HG03196 (cell line): ENCODE data around the gene MT1A.
"Not testable (repeated sequence)": the region's sequence is repeated elsewhere in the genome, so short reads cannot be mapped to it uniquely, and the experiment has no call there.

Experiments
- ATAC-seq: cut with Tn5 transposase; IDR thresholded peaks from one replicate; pipeline ENCODE4 v1.9.1; 2021; ENCODE audit not compliant: unreplicated experiment

MT1A gene

DNA sequence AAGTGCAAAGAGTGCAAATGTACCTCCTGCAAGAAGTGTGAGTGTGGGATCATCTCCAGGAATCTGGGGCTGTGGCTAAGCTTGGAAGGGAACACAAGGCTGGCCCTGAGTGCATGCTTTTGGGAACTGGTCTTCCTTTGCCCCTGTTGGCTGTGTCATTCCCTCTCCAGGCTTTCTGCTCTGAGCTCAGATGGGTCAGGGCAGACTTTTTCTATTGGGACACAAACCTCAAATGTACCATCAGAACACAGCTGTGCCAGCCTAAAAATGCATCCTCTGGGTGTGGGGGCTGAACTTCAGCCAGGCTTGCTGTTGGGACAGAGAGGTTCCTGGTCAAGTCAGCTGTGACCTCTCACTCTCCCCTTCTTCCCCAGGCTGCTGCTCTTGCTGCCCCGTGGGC lies 14.1 kb downstream of the MT1A start:
- no peak for ATAC-seq

DNA sequence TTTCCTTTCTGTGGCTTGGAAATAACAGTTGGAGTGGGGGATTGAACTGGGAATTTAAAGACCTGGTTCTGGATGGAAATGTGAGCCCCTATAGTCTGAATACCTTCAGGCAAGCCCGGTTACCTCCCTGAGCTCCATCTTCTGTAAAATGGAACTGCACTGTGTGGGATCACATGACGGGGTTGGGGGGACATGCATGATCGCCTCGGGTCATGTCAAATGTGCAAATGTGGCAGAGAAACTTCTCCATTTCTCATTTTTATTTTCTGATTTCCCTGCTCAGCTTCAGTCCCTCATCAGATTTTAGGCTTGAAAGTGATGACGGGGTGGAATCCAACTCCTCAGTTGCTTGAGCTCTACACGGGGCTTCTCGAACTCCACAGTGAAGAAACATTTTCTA lies 14.8 kb downstream of the MT1A start:
- no peak for ATAC-seq

DNA sequence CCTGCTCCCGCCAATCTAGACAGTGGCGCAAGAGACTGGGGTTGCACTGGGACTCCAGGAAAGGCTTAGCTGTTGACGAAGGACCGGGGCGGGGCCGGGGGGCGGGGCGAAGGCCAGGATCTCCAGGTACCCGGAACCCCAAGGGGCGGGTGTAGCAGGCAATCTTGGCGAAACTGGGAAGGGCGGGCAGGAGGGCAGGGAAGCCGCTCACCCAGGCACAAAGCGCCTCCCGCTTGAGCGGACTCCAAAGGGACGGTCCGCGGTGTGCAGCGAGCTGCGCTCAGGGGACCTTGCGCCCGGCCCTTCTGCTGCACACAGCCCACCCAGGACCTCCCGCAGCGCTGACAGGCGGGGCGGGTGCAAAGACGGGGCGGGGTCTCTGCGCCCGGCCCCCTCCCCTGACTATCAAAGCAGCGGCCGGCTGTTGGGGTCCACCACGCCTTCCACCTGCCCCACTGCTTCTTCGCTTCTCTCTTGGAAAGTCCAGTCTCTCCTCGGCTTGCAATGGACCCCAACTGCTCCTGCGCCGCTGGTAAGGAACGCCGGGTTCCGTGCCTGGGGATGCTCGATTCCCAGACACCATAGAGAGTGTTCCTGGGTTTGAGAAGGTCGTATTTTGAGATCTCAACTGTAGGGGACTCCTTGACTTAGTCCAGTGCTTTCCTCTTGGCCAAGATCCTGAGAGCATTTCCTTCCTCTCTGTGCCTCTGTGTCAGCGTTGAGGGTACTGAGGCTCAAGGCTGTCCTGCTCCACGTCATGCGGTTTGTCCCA lies 19.3 kb downstream of the MT1A start, which contains the start of gene MT1F:
TSS of gene MT1F (plus strand) at position 405 of the 772 bp plus-strand sequence. CDS start at position 505, 100 bp downstream.
- no peak for ATAC-seq

DNA sequence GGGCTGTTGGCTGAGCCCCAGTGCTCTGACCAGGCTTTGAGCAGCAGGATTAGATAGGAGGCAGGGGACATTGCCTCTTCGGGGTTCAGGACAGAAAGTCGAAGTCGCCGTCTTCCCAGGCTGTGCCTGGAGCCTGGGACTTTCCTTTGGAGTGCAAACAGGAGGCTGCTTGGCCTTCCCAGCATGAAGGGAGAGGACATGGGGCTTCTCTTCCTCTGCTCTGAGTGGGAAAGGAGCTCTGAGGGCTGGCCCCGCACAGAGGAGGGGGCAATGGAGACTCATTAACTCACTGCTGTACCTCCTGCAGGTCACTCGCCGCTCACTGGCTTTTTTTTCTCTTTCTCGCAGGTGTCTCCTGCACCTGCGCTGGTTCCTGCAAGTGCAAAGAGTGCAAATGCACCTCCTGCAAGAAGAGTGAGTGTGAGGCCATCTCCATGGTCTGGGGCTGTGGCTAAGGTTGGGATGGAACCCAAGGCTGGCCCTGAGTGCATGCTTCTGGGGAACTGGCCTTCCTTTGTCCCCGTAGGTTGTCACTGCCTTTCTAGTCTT lies 19.9 kb downstream of the MT1A start:
- ATAC-seq: no peak

DNA sequence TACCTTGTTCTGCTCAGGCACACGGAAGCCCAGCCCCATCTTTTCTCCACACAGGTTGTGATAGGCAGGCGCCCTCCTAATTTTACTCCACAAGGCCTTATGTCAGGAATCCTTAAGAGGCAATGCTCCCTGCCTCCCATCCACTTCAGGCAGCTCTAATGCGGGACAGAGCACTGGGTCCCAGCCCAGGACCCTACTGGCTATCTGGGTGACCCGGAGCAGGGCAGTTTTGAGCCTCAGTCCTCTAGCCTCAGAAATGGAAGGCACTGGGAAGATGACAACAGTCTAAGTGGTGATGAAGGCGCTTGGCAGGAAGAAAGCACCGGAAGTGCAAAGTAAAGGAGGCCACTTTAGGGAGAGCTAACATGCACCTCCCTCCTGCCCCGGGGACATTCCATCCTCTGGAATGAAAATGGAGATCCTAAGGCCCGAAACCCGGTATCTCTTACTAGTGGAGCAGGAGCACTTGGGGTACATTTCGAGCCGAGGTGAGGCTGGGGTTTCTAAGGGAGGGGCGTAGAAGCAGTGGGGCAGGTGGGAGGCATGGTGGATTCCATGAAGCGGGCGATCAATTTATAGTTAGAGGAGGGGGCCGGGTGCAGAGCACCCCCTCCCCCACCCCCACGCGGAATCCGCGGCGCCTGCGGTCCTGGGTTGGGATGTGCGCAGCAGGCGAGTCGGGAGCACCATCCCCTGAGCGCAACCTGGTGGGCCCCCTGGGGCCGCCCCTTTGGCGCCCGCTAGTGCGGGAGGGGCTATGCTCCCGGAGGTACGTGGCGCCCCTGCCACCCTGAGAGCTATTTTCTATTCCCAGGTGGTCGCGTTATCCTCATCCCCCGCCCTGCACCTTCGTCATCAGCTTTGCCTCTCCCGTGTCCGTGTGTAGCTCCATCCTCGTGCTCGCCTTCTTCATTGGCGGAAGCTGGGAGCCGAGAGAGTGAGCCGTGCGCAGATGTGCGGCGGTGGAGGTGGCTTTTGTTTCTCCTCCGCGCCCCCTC lies 24.2 kb downstream of the MT1A start:
- no peak for ATAC-seq

DNA sequence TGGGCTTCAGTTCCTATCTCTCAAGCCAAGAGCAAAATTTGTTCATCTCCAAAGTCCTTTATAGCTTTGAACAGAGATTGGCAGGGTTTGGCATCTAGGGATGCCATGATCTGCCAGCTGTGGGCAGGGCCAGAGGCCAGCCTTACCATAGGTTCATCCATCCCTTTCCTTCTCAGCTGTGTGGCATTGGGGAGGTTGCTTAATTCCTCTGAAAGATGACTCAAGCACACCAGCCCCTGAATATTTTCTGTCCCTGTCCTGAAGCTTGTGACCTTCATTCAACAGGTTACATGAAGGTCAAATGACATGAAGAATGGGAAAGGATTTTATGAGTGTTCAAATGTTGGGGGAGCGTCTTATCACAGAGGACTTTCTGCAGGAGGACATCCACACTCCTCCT lies 26.0 kb downstream of the MT1A start:
- ATAC-seq: no peak

DNA sequence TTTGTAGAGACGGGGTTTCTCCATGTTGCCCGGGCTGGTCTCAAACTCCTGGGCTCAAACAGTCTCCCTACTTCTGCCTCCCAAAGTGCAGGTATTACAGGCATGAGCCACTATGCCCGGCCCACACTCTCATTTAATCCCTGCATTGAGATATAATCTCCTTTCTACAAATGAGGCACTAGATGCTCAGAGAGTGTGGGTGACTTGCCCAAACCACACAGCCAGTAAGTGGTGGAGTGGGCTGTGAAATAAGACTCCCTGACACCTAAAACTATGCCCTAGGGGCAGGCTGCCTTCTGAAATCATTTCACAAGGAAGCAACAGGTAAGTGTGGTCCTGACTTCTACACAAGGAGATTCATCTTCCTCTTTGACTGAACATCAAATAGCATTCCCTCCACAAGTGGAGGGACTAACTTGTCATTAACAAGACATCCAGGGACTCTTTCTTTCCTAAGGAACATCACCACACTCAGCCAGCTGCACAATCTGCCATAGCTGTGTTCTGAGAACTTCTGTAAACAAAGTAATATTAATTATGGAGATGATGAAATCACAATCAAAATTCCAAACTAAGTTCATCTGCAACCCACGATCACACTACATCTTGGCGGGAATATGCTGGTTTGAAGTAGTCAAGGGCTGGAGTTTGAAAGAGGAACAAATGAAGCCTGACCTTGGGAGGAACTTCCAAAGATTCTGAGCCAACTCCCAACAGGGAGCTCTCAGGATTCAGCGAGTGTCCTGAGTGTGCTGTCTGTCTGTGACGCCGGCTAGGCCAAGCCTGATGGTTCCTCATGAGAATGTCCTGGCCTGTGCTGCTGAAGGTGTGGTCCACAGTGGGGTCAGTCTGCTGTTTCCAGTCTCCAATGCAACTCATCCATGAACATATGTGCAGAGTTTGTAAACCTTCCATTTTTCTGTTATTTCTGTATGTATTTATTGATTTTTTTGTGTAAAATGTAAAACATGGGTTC lies 27.1 kb downstream of the MT1A start:
- ATAC-seq: not testable (repeated sequence)

DNA sequence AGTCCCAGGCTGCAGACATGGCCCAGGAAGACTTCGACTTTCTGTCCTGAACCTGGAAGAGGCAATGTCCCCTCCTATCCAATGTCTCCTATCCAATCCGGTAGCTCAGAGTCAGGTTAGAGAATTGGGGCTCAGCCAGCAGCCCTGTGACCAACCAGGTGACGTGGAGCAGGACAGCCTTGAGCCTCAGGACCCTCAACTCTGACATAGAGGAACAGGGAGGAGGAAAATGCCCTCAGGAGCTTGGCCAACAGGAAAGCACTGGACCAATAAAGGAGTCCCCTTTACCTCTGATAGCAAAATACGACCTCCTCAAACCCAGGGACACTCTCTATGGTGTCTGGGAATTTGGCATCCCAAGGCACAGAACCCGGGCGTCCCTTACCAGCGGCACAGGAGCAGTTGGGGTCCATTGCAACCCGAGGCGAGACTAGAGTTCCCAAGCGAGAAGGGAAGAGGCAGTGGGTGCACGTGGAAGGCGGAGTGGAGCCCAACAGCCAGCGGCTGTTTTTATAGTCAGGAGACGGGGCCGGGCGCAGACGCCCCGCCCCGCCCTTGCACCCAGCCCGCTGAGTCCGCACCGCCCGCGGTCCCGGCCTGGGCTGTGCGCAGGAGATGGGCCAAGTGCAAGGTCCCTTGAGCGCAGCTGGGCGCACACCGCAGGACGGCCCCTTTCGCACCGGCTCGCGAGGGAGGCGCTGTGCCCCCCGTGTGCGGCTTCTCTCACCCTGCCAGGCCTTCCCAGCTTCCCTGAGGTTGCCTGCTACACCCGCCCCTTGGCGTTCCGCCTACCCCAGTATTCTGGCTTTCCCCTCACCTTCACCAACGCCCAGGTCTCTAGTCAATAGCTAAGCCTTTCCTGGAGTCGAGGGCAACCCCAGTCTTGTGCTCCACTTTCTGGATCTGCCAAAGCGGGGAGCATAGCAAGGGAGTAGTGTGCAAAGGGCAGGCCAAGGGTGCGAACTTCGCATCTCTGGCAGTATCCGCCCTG lies 29.4 kb downstream of the MT1A start, which contains the start of gene MT1G:
TSS of gene MT1G (minus strand) at position 485 of the 991 bp plus-strand sequence. CDS start at position 413, 72 bp downstream.
- no peak for ATAC-seq

DNA sequence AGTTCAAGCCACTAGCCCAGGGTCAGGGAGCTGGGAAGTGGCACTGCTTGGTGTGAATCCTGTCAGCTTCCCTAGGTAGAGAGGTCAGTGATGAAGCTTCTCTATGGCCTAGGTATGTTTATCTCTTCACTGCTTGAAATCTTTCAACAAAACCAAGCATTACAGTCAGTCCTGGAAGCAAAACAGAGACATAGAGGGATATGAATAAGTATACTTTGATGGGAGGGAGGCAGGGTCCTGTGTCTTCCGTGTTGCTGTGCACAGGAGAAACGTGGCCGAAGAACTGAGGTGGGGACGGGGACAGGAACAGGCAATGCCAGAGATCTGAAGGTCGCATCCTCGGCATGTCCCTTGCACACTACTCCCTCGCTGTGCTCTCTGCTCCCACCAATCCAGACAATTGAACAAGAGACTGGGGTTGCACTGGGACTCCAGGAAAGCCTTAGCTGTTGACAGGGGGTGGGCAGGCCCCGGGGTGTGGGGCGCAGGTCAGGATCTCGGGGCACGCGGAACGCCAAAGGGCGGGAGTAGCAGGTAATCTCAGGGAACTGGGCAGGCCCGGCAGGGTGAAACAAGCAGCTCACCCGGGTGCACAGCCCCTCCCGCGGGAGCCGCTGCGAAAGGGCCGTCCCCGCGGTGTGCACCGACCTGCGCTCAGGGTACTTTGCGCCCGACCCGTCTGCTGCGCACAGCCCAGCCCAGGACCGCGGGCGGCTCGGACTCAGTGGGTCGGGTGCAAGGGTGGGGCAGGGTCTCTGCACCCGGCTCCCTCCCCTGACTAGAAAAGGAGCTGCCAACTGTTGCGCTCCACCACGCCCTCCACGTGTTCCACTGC lies 30.8 kb downstream of the MT1A start, which contains the start of gene MT1H:
TSS of gene MT1H (plus strand) at position 810 of the 835 bp plus-strand sequence. CDS start 71 bp downstream, outside the sequence.
- no peak for ATAC-seq

DNA sequence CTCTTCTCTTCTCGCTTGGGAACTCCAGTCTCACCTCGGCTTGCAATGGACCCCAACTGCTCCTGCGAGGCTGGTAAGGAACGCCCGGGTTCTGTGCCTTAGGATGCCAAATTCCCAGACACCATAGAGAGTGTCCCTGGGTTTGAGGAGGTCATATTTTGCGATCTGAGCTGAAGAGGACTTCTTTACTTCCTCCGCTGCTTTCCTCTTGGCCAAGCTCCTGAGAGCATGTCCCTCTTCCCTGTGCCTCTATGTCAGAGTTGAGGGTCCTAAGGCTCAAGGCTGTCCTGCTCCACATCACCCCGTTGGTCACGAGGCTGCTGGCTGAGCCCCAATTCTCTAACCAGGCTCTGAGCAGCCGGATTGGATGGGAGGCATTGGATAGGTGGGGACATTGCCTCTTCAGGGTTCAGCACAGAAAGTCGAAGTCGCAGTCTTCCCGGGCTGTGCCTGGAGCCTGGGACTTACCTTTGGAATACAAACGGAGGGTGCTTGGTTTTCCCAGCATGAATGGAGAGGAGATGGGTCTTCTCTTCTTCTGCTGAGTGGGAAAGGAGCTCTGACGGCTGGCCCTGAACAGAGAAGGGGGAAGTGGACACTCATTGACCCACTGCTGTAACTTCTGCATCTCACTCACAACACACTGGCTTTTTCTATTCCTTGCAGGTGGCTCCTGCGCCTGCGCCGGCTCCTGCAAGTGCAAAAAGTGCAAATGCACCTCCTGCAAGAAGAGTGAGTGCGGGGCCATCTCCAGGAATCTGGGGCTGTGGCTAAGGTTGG lies 31.6 kb downstream of the MT1A start:
- ATAC-seq: no peak

DNA sequence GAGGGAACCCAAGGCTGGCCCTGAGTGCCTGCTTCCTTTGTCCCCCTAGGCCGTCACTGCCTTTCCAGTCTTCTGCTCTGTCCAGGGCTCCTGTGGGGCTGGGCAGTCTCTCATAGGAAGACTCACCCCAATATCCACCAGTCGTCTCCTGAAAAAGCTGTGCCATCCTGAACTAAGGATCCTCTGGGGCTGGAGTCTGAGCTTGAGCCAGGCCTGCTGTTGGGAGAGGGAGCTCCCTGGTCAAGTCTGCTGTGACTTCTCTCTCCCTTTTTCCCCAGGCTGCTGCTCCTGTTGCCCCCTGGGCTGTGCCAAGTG lies 32.1 kb downstream of the MT1A start:
- no peak for ATAC-seq

DNA sequence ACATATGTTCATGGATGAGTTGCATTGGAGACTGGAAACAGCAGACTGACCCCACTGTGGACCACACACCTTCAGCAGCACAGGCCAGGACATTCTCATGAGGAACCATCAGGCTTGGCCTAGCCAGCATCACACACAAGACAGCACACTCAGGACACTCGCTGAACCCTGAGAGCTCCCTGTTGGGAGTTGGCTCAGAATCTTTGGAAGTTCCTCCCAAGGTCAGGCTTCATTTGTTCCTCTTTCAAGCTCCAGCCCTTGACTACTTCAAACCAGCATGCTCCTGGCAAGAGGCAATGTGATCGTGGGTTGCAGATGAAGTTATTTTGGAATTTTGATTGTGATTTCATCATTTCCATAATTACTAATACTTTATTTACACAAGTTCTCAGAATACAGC lies 33.2 kb downstream of the MT1A start:
- not testable (repeated sequence) for ATAC-seq

DNA sequence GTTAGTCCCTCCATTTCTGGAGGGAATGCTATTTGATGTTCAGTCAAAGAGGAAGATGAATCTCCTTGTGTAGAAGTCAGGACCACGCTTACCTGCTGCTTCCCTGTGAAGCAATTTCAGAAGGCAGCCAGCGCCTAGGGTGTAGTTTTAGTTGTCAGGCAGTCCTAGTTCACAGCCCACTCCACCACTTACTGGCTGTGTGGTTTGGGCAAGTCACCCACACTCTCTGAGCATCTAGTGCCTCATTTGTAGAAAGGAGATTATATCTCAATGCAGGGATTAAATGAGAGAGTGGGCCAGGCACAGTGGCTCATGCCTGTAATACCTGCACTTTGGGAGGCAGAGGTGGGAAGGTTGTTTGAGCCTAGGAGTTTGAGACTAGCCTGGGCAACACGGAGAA lies 33.7 kb downstream of the MT1A start:
- ATAC-seq: not testable (repeated sequence)

DNA sequence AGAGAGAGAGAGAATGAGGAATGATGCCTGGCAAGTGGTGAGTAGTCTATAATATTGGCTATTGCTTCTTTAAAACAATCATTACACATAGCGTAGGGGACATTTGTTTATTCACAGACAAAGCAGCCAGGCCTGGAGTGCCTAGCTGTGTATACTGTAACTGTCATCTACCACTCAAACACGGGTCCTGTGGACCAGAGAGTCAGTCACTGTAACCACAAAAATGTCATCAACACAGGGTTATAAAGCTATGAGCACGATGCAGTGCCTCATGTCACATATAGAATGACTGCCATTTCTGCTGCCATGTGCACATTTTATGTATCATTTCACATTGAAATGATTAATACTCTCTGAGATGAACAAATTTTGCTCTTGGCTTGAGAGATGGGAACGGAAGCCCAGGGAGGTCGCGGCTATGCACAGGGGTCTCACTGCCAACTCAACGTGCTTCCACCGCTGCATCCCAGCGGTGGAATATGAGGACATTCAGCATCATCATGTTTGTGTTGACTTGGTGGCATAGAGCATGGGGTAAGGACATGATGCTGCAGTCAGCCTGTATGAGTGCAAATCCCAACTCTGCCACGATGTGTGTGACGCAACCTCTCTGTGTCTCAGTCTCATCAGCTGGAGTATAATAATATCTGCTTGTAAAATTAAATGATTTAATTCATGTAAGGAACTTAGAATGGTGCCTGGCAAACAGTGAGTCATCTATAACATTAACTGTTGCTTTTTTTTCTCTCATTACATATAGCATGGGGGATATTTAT lies 34.5 kb downstream of the MT1A start:
- ATAC-seq: no peak

DNA sequence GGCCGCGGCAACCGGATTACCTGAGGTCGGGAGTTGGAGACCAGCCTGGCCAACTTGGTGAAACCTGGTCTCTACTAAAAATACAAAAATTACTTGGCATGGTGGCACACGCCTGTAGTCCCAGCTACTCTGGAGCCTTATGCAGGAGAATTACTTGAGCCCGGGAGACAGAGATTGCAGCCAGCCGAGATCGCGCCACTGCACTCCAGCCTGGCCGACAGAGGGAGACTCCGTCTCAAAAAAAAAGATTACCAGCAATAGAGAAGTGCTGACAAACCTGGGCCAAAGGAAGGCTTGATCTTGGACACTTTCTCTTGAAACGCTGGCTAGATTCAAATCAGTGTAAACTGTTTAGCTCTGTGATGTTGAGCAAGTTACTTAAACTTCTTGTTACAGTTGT lies 35.5 kb downstream of the MT1A start:
- no peak for ATAC-seq

DNA sequence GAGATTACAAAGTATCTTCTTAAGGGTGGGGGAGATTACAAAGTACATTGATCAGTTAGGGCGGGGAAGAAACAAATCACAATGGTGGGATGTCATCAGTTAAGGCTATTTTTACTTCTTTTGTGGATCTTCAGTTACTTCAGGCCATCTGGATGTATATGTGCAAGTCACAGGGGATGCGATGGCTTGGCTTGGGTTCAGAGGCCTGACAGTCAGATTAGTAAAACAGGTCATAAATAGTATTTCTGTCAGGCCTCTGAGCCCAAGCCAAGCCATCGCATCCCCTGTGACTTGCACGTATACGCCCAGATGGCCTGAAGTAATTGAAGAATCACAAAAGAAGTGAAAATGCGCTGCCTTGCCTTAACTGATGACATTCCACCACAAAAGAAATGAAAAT lies 36.1 kb downstream of the MT1A start:
- ATAC-seq: not testable (repeated sequence)
